ENCODE results near the gene SLC37A3.
A peak's percentile ranks its signal among the peaks of the same experiment; 100 is the strongest.
"Not testable (repeated sequence)": the region's sequence is repeated elsewhere in the genome, so short reads cannot be mapped to it uniquely, and the experiment has no call there.

Gene SLC37A3, protein sequence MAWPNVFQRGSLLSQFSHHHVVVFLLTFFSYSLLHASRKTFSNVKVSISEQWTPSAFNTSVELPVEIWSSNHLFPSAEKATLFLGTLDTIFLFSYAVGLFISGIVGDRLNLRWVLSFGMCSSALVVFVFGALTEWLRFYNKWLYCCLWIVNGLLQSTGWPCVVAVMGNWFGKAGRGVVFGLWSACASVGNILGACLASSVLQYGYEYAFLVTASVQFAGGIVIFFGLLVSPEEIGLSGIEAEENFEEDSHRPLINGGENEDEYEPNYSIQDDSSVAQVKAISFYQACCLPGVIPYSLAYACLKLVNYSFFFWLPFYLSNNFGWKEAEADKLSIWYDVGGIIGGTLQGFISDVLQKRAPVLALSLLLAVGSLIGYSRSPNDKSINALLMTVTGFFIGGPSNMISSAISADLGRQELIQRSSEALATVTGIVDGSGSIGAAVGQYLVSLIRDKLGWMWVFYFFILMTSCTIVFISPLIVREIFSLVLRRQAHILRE

DNA sequence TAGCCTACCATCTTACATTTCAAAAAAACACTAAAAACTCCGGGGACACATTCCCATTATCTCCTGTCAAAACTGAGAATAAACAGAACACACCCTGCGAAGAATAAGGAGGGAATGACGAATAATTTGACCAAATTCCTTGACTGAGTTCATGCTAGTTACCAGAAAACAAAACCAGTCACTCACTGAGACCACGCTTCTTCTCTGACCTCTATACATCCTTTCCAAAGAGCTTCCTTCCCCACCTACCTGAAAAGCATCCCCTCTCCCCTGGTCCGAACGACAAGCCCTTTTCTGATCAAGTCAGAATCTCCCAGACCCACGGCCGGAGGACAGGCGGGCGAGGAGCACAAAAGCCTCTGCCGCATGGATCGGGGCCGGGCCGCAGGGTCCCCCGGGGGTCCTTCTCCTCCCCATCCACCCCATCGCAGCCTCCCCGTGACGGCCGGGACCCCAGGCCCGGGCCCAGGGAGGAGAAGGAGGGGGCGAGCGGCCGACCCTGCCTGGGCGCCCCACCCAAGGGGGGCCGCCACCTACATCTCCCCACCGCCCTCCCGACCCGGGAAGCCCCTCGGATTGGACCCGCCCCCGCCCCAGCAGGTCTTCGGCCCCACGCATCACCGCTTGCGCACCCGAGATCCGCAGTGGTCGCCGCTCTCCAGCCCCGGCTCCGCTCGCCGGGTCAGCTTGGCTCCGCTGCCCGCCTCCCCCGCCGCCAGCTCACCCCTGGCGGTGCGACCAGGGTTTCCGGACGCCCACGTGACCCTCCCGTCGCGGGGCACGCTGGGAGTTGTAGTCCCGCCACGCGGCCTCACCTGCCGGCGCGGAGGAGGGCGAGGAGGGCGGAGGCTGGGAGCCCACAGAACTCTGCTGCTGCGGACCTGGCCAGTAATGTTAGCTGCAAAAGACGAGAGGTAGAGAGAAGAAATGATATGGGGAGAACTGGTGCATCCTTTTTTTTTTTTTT is at the start of gene SLC37A3:
TSS of gene SLC37A3 (minus strand) at position 747 of the 967 bp plus-strand sequence. CDS start 16,004 bp downstream, outside the sequence.
- DNase-seq = peak; percentile 60

DNA sequence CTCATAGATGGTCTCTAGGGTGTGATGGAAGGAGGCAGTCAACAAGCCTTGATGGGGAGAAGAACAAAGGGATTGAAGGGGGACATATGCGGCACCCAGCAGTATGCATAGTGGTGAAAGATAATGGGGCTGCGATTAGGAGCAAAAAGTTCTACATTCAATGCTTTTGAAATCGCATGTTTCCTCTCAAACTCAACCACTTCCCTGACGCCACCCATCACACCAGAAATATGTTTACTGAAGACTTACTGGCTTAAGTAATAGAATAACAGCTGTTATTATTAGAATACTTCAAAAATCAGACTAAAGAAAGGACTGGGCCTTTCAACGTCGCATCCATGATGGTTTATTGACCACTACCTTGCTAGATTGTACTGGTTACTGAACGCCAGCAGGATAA is 49.5 kb upstream of the SLC37A3 start:
- no peak for DNase-seq

DNA sequence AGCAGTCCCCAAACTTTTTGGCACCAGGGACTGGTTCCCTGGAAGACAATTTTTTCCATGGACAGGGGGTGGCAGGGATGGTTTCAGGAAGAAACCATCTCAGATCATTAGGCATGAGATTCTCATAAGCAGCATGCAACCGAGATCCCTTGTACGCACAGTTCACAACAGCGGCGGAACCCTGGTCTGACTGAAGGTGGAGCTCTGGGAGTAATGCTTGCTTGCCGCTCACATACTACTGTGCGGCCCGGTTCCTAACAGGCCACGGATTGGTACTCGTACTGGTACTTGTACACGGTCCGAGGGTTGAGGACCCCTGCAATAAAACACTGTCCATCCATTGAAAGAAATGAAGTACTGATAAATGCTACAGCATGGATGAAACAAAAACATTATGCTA is 48.1 kb upstream of the SLC37A3 start:
- no peak for DNase-seq

DNA sequence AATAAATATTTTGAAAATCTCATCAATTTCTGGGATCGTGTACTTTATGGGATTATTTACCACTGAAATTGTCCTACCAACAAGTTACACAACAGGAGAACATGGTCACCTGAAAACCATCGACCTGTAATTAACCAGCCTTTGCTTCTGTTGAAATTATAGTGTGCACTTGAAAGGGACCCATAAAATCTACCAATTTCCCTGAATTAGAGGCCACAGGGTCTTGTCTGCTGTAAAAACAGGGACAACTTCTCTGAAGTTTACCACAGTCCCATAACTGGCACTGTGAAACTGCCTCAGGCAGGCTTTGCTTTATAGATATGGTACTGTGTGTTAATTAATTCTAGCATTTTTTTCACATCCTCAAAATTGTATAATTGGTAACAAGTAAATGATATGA is 43.2 kb upstream of the SLC37A3 start:
- DNase-seq = no peak

DNA sequence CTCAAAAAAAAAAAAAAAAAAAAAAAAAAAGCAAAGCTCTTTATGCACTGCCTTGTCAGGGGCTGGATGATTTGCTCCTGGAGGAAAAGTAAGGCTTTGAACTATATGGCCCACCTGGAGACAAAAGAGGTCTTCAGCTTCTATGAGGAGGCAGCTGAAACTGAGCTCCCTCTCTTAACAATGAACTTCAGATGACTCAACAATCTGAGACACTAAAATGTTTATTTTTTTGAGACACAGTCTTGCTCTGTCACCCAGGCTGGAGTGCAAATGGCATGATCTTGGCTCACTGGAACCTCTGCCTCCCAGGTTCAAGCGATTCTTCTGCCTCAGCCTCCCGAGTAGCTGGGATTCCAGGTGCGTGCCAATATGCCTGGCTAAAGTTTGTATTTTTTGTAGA is 42.3 kb upstream of the SLC37A3 start:
- DNase-seq = no peak

DNA sequence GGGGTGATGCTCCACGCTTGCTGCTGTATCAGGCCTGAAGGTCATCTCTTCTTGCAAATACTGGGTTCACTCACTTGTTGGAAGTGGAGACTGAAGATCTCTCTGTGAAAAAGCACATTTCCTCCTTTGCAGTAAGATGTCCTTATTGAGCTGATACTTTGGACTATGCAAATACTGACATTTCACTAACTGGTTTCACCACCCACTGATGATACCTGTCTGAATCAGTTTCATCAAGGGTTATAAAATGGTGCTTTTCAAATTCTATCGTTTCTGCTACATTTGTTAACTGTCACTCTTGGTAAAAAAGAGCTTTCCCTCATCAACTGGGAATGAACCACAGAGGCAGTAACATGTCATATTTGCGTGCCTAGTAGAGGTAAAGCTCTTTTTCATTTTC is 41.0 kb upstream of the SLC37A3 start:
- no peak for DNase-seq

DNA sequence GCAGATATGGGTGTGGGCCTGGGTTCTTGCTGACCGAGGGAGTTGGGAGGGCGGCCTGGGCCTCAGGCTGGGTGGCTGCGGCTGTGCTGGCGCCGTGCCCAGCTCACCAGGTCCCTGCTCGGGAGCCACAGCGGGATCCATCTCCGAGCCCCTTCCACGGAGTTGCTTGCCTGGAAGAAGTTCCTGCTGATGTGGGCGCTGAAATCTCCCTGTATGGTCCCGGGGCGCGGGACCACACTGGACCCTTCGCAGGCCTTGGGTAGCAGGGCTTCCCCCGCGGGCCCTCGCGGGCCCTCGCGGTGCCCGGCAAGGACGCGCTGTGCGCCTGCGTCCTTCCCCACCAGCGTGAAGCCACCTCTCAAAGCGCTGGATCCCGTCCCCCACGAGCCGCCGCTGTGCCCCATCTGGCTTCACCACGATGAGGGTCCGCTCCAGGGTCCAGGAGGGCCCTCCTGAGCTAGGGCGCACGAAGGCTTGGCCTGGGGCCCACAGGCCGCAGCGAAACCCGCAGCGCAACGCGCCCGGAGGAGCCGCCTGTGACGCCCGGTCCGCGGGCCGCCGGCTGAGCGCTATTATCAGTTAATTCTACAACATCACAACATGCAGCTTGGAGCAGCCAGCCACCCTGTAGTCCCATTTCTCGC is 37.0 kb upstream of the SLC37A3 start:
- no peak for DNase-seq

DNA sequence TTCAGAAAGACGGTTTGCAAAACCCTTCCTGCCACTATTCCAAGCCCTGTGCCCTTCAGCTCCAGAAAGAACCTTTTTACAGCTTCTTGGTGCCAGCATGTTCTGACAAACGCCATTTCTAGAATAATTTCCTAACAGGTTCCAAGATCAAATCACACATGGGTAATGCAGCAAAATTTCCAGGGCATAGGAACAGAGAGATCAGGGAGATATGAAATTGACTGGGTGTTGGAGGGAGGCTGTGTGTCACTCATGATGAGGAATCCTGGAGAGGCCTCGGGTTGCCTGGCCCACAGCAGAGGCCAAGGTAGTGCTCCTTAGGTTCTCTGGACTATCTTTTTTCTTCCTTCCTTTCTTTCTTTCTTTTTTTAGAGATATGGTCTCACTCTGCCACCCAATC is 35.1 kb upstream of the SLC37A3 start:
- no peak for DNase-seq

DNA sequence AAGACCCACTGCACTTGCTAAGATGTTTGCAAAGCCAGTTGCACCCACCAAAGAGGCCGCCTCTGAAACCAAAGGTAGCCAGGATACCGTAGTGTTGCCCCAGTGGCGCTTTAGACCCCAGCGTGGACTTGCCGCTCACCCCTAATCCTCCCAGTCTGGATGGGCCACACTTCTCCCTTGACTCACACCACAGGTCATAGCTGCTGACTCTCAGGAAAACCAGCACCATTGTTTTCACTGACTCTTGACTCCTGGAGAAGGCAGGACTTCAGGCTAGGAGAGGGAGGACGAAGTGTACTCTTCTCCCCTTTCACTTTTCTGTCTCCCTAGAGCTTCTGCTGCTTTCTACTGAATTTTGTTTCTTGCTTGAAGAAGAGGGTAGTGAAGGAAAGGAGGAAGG is 27.8 kb upstream of the SLC37A3 start:
- no peak for DNase-seq

DNA sequence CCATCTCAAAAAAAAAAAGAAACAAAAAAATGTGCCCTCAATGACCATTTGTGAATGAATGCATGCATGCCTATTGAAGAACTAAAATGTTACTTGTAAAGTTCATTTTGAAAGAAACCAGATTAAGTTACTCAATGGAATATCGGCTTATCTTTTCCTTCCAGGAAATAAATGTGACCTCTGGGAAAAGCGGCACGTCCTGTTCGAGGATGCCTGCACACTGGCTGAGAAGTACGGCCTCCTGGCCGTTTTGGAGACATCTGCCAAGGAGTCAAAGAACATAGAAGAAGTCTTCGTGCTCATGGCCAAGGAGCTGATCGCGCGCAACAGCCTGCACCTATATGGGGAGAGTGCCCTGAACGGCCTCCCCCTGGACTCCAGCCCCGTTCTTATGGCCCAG is 27.4 kb upstream of the SLC37A3 start:
- no peak for DNase-seq

DNA sequence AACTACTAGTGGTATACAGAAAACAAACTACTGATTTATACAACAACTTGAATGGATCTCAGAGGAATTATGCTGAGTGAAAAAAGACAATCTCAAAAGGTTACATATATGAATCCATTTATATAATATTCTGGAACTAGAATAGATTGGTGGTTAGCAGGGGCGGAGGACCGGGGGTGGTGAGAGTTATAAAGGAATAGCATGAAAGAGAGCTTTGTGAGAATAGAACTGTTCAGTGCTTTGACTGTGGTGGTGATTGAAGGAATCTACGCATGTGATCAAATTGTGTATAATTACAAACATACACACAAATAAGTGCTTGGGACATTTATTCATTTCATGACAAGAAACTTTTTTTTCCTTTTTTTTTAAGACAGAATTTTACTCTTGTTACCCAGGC is 25.2 kb upstream of the SLC37A3 start:
- no peak for DNase-seq

DNA sequence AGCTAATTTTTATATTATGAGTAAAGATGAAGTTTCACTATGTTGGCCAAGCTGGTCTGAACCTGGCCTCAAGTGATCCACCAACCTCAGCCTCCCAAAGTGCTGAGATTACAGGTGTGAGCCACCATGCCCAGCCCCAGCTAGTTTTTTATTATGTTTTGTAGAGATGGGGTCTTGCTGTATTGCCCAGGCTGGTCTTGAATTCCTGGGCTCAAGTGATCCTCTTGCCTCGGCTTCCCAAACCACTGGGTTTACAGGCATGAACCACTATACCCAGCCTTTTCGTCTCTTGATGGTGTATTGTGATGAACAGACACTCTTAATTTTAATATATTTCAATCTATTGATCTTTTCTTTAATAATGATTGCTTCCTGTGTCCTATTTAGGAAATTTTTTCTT is 23.2 kb upstream of the SLC37A3 start:
- DNase-seq = no peak

DNA sequence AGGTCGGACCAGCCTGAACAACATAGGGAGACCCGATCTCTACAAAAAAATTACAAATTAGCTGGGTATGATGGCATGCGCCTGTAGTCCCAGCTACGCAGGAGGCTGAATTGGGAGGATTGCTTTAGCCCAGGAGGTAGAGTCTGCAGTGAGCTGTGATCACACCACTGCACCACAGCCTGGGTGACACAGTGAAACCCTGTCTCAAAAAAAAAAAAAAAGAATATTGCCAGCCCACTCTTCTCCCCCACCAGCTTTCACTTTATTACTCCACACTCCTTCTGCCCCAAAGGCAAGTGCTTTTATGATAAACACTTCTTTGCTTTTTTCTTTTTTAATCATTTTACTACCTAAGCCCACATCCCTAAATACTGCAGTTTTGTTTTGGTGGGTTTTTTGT is 20.3 kb upstream of the SLC37A3 start:
- DNase-seq = no peak

DNA sequence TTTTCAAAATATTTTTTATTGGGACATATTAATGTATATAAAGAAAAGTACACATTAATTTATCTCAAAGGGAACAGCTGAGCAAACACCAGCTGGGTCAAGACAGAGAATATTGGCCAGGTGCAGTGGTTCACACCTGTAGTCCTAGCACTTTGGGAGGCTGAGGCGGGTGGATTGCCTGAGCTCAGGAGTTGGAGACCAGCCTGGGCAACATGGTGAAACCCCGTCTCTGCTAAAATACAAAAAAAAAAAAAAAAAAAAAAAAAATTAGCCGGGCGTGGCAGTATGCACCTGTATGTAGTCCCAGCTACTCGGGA is 19.8 kb upstream of the SLC37A3 start:
- not testable (repeated sequence) for DNase-seq

DNA sequence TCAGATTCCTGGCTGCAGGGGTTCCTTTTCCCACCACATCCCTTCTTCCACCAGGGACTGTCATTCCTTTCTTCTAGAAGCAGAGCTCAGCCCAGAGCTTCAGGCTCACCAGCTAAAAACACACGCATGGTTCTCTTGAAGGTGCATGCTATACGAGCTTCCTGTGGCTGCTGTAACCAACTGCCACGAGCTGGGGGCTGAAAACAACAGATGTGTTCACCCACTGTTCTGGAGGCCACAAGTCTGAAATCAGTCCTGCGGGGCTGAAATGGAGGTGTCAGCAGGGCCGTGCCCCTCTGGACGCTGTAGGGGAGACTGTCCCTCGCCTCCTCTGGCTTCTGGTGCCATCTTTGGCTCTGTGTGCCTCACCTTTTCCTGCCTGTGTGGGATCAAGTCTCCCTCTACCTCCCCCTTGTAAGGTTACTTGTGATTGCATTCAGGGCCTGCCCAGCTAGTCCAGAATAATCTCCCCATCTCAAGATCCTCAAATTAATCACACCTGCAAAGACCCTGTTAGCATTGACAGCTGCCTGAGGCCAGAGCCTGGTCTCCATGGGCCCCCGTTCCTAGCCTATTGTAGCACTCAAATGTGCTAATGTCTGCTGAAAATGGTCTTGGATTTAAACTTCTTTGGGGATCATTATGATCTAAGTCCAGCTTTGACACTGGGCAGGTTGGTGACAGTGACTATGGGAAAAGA is 19.3 kb upstream of the SLC37A3 start:
- no peak for DNase-seq

DNA sequence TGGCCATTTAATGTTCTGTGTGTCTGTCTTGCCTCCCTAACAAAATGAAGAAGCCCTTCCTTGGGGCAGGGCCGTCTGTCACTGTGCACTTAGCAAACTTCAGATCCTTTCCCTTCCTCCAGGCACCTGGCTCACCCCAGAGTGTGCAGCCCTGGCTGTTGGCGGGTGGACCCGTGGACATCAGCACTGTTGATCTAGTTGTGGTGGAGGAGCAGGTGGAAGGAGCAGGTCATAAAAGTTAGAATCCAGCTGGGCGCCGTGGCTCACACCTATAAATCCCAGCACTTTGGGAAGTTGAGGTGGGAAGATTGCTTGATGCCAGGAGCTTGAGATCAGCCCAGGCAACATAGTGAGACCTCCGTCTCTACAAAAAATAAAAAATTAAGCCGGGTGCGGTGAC is 18.2 kb upstream of the SLC37A3 start:
- DNase-seq = no peak

DNA sequence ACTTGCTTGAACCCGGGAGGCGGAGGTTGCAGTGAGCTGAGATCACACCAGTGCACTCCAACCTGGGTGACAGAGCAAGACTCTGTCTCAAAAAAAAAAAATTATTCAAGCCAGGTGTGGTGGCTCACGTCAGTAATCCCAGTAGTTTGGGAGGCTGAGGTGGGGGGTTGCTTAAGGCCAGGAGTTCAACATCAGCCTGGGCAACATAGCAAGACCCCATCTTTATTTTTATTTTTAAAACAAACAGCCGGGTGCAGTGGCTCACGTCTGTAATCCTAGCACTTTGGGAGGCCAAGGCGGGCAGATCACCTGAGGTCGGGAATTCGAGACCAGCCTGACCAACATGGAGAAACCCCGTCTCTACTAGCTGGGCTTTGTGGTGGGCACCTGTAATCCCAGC is 17.5 kb upstream of the SLC37A3 start:
- not testable (repeated sequence) for DNase-seq

DNA sequence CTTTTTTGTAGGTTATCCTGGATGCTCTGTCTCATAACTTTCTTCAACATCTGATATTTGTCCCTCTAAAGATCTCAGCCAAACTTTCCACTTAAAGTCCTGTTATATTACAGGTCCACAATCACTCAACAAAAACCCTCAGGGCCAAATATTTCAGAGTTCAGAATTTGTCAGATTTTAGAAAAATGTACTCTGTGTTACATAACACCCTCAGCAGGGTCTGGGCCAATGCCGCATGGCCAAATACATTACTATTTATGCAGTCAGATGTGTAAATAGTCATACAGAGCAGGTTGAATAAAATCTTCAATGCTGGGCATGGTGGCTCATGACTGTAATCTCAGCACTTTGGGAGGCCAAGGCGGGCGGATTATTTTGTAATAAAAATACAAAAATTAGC is 17.0 kb upstream of the SLC37A3 start:
- no peak for DNase-seq

DNA sequence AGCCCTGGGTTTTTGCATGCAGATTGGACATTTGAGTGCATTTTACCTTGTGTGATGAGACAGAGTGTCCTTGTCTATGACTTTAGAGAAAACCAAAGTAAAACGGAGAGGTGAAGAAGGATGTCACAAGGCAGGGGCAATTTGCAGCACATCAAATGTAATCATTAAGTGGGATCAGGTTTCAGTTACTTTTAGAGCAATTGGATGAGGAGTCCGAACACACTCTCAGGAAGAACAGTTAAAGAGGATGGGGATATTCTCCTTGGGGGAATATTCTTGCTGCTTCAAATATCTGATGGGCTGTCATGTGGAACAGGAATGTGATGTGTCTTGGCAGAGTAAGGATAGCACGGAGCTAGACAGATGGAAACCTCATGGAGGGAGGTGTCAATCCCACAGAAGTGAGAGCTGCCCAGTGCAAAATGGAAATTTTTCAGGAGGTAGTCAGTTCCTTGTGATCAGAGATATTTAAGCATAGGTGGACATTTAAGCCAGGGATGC is 6.3 kb upstream of the SLC37A3 start:
- no peak for DNase-seq

DNA sequence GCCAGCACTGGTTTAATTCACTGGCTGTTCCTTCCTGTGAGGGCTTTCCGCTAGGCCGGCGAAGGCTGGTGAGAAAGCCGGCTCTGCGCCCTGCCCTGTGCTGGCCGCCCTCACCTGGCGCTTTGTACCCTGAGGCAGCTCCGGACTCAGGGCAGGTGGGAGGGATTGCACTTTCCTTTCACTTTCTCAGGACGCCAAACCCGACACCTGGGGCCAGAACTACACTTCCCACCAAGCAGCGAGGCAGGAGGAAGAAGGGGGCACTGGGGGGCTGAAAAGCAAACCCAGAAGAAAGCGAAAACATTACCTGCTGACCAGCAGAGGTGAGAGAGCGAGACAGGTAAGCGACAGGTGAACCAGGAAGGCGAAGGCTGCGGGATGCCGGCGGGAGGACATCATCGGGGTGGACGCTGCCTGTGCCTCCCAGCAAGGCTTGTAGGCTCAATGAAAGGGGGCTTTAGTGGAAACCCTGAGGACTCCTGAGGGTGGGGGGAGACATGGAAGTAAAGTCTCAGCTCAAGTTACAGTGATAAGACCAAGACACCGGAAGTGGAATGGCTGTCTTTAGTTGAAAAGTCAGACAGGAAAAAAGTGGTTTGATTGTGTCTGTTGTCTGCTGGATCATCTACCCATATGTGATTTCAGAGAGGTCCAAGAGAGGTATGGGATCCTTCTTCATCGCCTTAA is 5.7 kb upstream of the SLC37A3 start, which contains the start of gene RAB19:
TSS of gene RAB19 (plus strand) at position 181 of the 687 bp plus-strand sequence. CDS start 3,589 bp downstream, outside the sequence.
- peak; percentile 65 for DNase-seq

DNA sequence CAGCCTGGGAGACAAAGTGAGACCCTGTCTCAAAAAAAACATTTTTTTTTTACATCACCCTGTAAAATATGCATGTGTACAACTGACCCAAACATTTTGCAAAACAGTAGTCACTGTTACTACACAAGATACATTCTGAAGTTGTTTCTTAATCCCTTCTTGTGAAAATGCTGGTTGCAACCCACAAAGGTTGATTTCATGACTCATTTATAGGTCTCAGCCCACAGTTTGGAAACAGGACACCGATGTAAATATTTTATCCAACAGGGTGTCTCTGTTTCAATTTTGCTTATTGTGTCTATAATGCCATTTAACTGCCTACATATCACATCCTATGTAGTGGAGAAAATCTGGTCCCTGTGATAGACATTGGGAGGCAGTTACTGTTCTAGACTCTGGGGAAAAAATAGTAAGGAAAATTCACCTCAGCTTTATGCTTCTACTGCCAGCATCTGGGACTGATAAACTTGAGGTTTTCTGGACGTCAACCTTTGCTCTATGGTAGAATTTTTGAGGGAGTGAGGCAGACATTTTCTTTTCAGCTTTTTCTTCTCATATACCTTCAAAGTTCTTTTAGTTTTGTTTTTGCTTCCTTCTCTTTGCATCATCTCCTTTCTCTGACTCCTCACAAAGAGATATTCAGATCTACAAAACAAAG is 4.0 kb upstream of the SLC37A3 start:
- DNase-seq = no peak

All from DMS79 treated with DMSO at 0.1 percent for 48 hours (cell line).